ENCODE results near the gene B4GALNT4. TPM values are rescaled to one million over a fixed set of nuclear protein-coding genes. Genes with fewer than 3 reads are reported as not detected.

B4GALNT4 gene
- total RNA-seq, 2 donors from 2014 or later, result 0.52 to 1.8 TPM

DNA sequence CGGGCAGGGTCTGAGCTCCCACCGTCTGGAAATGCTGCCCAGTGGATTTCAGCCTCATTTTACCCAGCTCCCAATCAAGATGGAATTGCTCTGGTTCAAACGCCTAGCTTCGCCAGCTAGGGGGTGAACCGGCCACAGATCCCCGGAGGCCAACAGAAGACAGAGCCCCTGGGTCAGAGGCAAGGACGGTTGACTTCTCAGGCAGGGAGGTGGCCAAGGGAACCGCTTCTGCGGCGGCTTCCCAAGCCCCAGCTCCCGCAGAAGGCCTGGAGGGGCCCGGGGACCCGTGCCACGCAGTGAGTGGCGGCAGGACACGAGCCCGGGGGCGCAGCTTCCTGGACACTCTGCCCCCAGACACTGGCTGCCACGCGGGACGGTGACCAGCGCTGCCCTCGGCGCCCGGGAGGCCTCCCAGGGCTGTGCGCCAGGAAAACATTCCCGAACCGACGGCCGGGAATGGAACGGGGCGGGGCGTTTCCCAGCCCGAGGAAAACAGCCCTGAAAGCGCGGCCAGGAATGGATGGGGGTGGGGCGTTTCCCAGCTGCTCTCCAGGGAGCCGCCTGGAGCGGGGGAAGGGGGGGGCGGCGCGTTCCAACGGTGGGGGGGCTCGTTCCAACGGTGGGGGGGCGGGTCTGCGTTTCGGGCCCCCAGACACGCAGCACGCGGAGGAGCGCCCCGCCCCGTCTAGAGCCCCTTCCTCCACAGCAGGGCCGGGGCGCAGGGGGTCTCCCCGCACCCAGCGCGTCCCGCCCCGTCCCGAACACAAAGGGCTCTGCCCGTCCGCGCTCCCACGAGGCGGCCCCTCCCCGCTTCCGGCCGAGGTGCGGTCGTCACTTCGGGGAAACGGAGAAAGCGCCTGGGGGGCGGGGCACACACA, 13.5 kb upstream of the B4GALNT4 start:
- intact Hi-C loops (cut with DNase I), result loop anchor here (5.0 kb wide), 1 partner anchor 49 kb away; the partner anchor contains the start of gene IFITM2 (in 2 of the 2)
- DNase-seq (ENCODE audit: low spot score), result peak; percentile 98

DNA sequence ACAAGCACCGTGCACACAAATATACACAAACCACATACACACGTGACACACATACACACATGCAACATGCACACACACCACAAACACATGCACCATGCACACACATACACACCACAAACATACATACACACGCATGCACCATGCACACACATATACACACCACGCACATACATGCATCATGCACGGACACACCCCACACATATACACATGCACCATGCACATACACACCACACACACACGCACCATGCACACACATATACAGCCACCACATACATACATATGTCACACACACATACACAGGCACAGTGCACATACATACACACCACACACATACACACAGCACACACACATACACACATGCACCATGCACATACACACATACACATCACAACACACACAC, 12.7 kb upstream of the B4GALNT4 start:
- intact Hi-C loops (cut with DNase I), result loop anchor here (5.0 kb wide), 1 partner anchor 49 kb away; the partner anchor contains the start of gene IFITM2 (in 2 of the 2)
- no peak for DNase-seq (ENCODE audit: low spot score)

DNA sequence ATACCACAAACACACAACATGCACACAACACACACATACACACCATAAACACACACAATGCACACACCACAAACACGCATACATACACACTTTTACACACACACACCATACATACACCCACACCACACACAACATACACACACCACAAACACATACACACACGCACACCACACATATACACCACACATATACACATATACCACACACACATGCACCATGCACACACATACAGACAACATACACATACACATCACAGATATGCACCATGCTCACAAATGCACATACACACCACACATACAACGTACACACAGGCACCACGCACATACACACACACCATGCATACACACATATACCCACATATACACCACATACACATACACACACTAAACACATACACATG, 11.7 kb upstream of the B4GALNT4 start:
- intact Hi-C loops (cut with DNase I), result loop anchor here (5.0 kb wide), 1 partner anchor 50 kb away; the partner anchor contains the start of gene IFITM2 (in 2 of the 2)
- DNase-seq (ENCODE audit: low spot score), result no peak

DNA sequence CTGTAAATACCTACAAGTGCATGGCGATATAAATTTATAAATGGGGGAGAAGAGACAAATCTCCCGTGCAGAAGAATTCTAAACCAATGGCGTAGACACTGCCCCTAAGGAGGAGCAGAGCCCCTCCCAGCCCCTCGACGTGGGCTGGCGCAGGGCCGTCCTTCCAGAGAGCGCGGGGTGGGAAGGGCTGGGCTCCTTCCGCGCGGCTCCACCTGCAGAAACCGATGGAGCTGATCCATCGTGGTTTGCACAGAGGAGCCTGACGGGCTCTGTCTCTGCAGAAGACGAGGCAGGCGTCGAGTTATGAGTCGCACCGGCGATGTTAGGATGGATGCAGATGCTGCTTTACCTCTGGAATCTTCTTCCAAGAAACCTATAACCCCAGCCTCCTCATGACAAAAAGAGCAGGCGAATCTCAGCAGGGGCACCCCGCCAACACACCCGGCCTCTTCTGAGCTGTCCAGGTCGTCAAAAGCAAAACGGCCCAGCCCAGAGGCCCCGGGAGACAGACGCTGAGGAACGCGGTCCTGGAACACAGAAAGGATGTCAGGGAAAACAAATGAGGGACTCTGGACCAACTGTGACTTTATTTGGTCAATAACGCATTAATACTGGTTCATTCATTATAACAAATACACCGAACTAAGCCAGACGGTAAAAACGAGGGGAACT, 11.0 kb upstream of the B4GALNT4 start:
- intact Hi-C loops (cut with DNase I), result loop anchor here (5.0 kb wide), 1 partner anchor 51 kb away; the partner anchor contains the start of gene IFITM2 (in 2 of the 2)
- DNase-seq (ENCODE audit: low spot score), result peak; percentile 81

DNA sequence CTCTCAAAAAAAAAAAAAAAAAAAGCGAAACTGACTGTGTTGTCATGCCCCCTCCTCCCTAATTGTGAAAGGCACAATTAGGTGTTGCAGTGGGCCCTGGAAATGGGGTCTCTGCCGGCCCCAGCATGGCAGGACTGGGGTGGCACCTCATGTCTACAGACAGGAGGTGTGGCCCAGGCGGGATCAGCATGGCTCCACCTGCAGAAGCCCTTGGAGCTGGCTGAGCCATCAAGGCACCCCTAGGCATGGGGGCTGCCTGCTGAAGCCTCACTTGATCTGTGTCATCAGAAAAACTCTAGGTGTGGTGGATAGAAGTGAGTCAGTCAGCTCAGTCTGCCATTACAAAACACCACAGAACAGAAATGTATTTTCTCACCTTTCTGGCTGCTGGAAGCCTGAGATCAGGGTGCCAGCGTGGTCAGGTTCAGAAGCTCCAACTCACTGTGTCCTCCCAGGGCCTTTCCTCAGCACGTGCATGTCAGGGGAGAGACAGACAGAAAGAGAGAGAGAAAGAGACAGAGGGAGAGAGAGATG, 10.1 kb upstream of the B4GALNT4 start:
- intact Hi-C loops (cut with DNase I), result loop anchor here (5.0 kb wide), 1 partner anchor 52 kb away; the partner anchor contains the start of gene IFITM2 (in 2 of the 2)
- DNase-seq (ENCODE audit: low spot score), result peak; percentile 73

DNA sequence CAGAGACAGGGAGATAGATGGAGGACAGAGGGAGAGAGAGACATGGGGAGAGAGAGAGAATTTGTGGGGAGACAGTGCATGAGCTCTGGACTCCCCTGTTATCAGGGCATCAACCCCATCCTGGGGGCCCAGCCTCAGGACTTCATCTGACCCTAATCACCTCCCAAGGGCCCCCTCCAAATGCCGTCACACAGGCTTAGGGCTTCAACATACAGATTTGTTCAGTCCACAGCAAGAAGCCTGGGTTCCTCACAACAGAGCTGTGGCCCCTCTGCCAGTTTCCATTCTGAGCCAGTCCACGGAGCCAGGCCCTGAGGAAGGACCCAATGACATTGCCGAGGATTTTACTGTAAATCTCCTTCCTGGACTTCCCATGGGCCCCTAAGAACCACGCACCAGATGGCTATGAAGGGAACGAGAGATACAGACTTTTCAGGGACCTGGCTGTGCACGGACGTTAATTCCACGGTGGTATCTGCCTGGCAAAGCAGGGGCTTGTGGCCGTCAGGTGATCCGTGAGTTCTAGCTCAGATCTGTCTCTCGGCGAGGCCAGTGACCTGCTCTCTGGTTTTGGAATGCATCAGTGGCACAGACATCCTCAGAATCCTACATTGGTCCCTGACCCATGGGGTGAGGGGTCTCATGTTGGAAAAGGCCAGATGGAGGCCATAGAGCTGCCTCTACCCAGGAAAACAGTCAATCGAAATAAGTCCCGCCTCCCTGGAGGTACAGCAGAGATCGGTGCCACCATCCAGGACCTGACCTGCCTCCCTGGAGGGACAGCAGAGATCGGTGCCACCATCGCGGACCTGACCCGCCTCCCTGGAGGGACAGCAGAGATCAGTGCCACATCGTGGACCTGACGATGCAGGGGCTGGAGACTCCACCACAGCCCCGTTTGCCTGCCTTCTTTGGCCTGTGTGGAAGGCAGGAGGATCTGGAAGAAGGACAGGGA, 8.7 kb upstream of the B4GALNT4 start:
- DNase-seq (ENCODE audit: low spot score), result peak; percentile 76
- intact Hi-C loops (cut with DNase I), result loop anchor here in 1 of 2 donors (10.0 kb wide), 1 partner anchor 156 kb away; the partner anchor contains the start of genes BET1L and RIC8A

DNA sequence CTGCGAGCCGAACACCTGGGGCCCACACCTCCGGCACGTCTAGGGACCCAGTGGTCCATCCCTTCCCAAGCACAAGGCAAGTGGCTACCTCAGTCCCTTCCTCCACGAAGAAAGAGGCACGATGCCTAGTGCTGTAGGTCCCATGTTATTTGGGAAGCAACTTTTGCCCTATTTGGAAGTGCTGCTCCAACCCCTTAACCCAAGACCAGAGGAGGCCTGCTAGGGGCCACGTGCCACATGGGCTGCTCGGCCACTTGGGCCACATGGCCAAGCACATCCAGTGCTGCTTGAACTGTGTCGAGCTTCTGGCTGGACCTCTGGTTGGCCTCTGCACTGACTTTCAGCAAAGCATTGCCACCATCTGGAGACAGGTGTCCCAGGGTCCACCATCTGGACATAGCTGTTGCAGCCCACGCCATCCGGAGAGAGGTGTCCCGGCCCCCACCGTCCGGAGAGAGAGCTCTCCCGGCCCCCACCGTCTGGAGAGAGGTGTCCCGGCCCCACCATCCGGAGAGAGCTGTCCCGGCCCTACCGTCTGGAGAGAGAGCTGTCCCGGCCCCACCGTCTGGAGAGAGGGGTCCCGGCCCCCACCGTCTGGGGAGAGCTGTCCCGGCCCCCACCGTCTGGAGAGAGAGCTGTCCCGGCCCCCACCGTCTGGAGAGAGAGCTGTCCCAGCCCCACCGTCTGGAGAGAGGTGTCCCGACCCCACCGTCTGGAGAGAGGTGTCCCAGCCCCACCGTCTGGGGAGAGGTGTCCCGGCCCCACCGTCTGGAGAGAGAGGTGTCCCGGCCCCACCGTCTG, 6.5 kb upstream of the B4GALNT4 start:
- intact Hi-C loops (cut with DNase I), result loop anchor here in 1 of 2 donors (10.0 kb wide), 1 partner anchor 158 kb away; the partner anchor contains the start of genes BET1L and RIC8A
- DNase-seq (ENCODE audit: low spot score), result peak; percentile 68

DNA sequence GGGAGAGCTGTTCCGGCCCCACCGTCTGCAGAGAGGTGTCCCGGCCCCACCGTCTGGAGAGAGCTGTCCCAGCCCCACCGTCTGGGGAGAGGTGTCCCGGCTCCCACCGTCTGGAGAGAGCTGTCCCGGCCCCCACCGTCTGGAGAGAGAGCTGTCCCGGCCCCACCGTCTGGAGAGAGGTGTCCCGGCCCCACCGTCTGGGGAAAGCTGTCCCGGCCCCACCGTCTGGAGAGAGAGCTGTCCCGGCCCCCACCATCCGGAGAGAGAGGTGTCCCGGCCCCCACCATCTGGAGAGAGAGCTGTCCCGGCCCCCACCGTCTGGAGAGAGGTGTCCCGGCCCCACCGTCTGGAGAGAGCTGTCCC, 5.9 kb upstream of the B4GALNT4 start:
- DNase-seq (ENCODE audit: low spot score), result peak; percentile 42
- intact Hi-C loops (cut with DNase I), result loop anchor here in 1 of 2 donors (10.0 kb wide), 1 partner anchor 159 kb away; the partner anchor contains the start of genes BET1L and RIC8A

DNA sequence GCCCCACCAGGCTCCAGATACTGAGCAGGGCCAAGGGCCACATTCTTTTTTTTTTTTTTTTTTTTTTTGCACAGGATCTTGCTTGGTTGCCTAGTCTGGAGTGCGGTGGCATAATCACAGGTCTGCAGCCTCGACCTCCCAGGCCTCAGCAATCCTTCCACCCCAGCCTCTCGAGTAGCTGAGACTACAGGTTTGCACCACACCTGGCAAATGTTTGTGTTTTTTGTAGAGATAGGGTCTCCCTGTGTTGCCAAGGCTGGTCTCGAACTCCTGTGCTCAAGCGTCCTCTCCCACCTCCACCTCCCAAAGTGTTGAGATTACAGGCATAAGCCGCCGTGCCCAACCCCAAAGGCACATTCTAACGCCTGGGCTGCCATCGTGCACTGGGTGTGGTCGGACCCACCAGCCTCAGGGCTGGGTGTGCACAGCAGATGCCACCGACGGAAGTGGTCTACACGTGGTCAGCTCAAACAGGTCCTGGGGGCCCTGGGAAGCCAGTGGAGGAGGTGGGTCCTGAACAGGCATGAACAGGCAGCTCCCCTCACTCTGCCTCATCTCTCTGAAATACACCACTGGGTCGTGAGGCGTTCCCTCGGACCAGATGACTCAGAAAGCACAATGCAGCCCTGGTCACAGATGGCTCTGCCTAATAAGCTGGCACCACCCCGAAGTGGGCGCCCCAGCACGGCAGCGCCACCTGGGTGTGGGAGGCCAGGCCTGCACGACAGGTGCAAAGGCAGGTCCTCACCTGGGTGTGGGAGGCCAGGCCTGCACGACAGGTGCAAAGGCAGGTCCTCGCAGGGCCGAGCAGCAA, 5.1 kb upstream of the B4GALNT4 start:
- peak; percentile 75 for DNase-seq (ENCODE audit: low spot score)
- intact Hi-C loops (cut with DNase I), result loop anchor here in 1 of 2 donors (10.0 kb wide), 1 partner anchor 159 kb away; the partner anchor contains the start of genes BET1L and RIC8A

DNA sequence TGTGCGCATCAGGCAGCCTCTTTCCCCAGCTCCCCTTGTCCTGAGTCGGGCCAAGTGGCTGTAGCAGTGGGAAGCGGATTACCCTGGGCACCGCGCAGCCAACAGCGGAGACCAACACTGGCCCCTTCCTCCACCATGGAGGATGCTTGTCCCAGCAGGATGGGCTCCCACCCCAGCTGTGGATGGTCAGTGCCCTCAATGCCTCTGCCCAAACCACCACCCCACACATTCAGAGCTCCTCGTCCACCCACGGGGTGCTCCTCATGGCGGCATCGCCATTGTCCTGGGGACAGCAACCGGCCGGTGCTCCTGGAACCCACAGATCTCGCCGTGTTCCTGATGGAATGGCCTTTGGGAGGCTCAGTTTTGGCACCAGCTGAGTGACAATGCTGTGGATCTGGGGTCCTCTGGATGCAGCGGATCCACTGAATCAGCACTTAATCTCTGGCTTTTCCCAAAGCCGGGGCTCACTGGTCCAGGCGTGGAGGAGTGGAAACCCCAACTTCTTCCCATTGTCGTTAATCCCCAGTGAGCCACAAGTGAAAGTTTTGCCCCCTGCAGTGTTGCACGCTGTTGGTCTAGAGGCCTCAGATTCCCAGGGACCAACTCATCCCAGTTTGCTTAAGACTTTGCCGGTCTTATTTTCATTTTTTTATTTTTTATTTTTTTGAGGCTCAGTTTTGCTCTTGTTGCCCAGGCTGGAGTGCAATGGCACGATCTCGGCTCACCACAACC, 4.1 kb upstream of the B4GALNT4 start:
- DNase-seq (ENCODE audit: low spot score), result peak; percentile 63
- intact Hi-C loops (cut with DNase I), result loop anchor here in 1 of 2 donors (10.0 kb wide), 1 partner anchor 160 kb away; the partner anchor contains the start of genes BET1L and RIC8A

DNA sequence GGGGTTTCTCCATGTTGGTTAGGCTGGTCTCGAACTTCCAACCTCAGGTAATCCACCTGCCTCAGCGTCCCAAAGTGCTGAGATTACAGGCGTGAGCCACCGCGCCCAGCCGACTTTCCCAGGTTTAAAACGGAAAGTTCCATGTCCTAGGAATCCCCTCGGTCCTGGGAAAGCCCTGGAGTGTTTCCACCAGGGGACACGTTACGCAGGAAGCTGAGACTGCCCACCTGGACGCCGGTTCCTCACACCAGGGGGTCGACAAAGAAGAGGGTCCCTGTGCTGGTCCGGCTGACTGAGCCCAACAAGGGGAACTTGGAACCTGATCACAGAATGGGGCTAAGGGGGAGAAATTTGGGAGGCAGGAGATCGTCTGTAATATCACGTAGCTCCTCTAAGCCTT, 3.5 kb upstream of the B4GALNT4 start:
- intact Hi-C loops (cut with DNase I), result loop anchor here in 1 of 2 donors (10.0 kb wide), 1 partner anchor 161 kb away; the partner anchor contains the start of genes BET1L and RIC8A
- DNase-seq (ENCODE audit: low spot score), result peak; percentile 71

DNA sequence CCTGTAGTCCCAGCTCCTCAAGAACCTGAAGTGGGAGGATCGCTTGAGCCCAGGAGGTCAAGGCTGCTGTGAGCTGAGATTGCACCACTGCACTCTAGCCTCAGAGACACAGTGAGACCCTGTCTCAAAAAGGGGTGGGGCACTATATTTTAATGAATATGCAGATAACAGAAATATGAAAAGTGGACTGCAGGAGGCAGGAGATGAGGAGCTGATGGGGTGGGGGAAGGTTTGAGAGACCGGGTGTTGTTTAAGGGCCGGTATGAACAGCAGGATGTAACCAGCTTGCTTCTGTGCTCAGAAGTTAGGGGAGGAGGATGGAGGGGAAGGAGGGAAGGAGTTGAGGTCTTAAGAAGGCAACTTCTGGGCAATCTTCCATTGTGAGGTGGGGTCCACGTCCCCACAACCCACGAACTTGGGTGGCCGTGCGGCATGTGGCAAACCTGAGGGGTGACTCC, 1.3 kb upstream of the B4GALNT4 start:
- intact Hi-C loops (cut with DNase I), result loop anchor here in 1 of 2 donors (10.0 kb wide), 1 partner anchor 163 kb away; the partner anchor contains the start of genes BET1L and RIC8A
- DNase-seq (ENCODE audit: low spot score), result peak; percentile 20

DNA sequence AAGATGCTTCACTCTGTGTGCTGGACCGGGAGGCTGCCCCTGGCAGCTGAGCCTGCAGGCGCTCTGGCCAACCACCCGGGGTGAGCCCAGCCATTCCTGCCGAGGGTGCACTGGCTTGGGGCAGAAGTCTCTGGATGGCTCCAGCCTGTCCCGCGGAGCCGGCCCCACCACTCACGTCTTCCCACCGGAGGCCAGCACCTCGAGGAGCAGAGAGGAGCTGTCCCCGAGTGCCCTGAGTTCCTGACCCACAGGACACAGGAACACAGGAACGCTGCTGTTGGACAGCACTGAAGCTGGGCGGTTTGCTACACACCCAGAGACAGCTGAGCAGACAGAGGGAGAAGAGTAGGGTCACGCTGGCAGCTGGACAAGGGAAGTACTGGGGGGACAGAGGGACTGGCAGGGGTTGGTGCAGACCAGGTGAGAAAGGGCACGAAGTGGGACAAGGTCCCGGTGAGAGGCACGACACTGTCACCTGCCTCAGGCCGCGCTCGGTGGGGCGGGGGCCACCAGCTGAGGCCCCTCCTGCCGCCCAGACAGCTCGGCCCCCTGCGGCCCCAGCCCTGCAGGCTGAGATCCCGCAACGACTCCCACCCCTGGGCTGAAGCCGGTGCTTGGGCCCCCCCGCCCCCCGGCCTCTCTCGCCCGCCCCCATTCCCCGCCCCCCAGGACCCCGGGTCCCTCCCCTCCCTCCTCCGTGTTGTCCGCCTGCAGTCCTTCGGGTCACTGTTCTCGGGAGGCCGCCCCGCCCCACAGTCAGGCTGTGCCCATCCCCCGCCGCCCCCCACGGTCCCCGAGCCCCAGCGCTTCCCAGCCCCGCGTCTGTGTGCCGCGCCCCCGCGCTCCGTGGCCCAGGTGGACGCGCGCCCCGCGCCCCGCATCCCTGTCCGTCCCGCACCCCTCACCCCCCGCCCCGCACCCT, 624 bp upstream of the B4GALNT4 start:
- peak; percentile 80 for DNase-seq (ENCODE audit: low spot score)
- intact Hi-C loops (cut with DNase I), result loop anchor here in 1 of 2 donors (10.0 kb wide), 1 partner anchor 164 kb away; the partner anchor contains the start of genes BET1L and RIC8A

DNA sequence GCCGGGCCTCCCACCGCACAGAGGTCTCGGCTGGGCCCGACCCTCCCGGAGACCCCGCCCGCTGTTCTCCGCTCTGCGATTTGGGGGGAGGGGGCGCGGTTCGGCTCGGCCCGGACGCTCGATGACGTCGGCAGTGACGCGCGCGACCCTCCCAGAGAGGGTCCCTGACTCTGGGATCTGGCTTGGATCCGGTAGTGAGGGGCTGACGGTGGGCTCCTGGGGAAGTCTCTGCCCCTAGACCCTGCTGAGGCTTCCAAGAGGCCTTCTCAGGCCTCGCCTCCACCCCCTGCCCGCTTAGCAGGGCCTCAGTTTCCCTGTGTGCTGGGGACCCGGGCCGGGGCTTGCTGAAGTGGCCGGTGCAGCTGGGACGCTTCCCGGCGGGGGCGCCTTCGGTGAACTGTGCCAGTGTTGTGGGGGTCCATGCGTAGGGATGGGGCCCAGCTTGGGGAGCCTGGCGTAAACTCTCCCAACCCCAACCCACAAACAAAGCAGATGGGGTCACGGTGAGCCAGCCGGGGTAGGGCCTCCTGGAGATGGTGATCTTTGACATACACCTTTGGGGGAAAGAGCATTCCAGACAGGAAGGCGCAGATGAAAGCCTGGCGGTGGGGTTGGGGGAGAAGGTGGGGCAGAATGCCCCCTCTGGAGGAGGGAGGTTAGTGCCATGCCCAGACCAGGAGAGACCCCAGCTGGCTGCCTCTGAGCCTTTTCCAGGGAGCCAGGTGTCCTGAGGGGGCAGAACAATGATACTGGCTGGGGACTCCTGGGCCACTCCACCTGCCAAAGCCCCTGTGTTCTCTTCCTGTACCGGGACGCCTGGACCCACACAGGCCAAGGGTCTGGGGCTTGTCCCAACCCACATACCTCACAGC, 1.0 kb downstream of the B4GALNT4 start:
- DNase-seq (ENCODE audit: low spot score), result no peak
- intact Hi-C loops (cut with DNase I), result no loop called here
